D341Med (cell line): ENCODE results near the gene ITPRID2.

Experiments
- DNase-seq: peaks from one replicate; pipeline ENCODE4 v3.0.0; 2012; ENCODE audit warnings: low spot score

ITPRID2 gene

GRCh38 chr2:181891258-181891965, at the start of gene ITPRID2:
ITPRID2 (plus strand) TSS chr2:181891730; CDS start chr2:181892067, 337 bp downstream.
- peak; percentile 97 for DNase-seq

GRCh38 chr2:181844551-181845290, 46.8 kb upstream of the ITPRID2 start:
- no peak for DNase-seq

DNA sequence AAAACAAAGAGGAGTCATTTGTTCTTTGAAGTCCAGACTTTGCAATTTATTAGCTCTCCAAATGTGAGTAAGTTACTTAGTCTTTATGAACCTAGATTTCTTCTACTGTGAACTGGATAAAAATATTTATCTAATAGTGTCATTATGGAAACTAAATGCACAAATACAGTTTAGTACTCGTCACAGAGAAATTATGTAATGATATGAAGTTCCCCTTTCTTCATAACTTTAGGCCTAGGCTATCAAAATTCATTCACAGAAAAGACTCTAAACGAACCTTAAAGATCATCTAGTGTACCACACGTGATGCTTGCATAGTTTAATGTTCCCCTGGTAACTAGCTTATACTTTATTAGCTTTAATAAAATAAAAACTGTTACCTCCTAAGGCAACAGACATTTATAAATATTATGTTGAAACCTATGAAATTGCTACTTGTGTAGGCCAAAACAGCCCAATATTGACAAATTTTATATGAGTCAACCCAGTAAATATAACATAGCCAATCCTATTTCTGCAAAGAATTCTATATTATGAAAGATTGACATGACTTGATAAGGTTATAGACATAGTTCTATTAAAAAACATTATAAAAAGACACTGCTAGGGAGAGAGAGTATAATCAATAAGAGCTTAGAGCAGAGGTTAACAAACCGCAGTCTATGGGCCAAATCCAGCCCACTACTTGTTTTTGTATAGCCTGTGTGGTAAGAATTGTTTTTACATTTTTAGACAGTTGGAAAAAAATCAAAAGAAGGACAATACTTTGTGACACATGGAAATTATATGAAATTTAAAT, 44.9 kb upstream of the ITPRID2 start:
- DNase-seq, result no peak

DNA sequence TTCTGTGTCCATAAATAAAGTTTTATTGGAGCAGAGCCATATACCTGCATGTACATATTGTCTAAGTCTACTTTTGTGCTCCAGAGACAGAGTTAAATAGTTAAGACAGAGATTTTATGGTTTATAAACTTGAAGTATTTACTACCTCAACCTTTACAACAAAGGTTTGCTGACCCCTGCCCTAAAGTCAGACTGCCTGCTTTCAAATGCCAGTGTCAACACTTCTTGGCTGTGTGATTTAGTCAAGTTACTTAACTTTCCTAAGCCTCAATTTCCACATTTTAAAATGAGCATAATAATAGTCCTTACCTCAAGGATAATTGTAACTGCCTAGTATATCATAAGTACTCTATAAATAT, 44.4 kb upstream of the ITPRID2 start:
- DNase-seq, result no peak

- DNase-seq, result no peak
Observed at GRCh38 chr2:181847702-181848101, 43.8 kb upstream of the ITPRID2 start.

DNA sequence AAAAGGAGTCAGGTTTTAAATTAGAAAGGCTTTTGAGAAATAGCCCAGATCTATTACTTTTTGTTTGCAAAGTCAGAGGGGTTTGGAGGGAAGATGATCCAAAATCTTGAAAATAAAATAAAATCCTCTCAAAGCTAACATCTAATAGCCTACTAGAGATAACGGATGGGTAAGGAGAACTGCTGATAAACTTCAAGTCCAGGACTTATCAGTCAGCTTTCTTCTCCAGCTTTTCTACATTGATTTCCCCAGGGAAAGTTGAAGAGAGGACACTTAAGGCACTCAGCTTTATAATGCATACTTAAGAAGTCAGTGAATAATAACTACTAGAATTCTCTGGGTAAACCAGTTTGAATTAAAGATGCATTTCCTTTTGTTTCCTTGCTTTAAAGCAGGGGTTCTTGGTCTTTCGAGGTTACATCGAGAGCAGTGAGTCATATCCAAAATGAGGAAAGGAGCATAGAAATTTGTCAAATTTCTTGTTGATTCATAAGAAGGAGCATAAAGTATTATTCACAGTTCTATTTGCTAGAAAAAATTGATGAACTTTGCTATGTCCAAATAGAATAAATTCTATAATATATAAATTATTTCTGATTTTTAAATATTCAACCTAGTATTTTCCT, 43.2 kb upstream of the ITPRID2 start:
- DNase-seq, result no peak

GRCh38 chr2:181849601-181850000, 41.9 kb upstream of the ITPRID2 start:
- no peak for DNase-seq

- no peak for DNase-seq
Observed at GRCh38 chr2:181850936-181851560, 40.5 kb upstream of the ITPRID2 start.

DNA sequence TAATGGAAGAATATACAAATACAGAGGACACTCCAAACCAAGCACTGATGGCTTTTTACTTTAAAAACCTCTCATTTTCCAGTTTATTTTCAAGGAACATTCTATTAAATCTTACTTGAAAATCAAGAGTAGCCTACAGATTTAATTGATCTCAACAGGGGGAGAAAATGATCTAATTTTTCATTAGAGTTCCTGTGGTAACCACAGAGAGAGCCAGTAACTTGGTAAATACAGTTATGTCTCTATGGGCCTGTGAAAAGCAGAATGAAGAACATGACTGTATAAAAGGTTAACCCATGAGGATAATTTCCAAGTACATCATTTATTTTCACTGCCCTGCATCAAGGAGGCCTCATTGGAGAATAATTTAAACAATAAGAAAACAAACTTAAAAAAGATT, 39.8 kb upstream of the ITPRID2 start:
- no peak for DNase-seq

- no peak for DNase-seq
Observed at GRCh38 chr2:181853696-181854095, 37.8 kb upstream of the ITPRID2 start.

DNA sequence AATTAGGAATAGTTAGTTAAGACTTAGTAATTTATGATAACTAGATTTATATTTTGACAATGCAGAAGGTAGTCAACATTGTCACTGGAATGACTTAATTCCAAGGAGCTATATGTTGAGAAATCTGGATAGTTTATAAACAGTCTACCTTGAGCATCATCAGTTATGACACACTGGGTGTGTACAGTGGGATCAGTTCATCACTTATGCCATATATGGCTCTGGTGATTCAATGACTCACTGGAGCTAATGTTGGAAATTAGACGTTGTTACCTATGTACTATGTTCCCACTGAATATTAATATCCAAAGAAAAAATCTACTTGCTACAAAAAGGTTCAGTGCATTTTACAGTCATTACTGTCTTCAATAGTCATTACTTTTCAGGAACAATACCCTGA, 34.0 kb upstream of the ITPRID2 start:
- no peak for DNase-seq

DNA sequence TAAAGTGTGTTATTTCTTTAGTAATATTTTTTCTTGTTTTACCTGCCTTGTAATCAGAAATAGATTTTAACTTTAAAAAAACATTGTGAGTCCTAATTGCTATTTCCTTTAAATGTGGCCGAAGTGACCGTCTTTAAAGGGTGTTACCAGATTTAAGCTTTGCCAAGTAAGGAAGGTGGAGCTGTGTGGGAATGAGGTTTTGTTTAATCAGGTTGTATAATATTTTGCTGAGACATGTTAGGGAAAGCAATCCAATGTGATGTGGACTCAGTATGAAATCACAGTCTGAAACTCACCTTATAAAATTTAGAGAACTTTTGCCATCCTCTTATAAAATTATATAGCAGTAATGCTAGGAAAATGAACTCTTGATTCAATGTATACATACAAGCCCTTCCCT, 32.9 kb upstream of the ITPRID2 start:
- DNase-seq, result no peak

- DNase-seq, result no peak
Observed at GRCh38 chr2:181859123-181859522, 32.4 kb upstream of the ITPRID2 start.

DNA sequence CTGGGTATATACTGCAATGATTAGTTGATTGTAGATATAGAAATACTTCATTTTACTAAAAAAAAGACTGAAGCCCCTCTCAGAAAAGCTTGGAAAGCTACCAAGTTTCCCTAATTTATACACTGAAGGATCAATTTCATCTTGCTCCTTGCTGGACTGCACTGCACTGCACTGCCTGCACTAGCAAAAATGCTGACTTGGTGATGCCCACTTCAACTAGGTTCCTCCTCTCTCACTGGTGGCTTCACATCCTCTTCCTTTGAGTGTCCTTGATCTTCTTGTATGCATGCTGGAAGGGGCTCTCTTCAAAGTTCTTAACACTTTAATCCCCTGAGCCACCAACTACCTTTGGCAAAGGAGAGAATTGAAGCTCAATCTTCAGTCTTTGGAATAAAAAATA, 31.7 kb upstream of the ITPRID2 start:
- no peak for DNase-seq

- DNase-seq, result no peak
Observed at GRCh38 chr2:181861379-181861778, 30.2 kb upstream of the ITPRID2 start.

- DNase-seq, result no peak
Observed at GRCh38 chr2:181862583-181863281, 28.8 kb upstream of the ITPRID2 start.

- no peak for DNase-seq
Observed at GRCh38 chr2:181872178-181872577, 19.4 kb upstream of the ITPRID2 start.

DNA sequence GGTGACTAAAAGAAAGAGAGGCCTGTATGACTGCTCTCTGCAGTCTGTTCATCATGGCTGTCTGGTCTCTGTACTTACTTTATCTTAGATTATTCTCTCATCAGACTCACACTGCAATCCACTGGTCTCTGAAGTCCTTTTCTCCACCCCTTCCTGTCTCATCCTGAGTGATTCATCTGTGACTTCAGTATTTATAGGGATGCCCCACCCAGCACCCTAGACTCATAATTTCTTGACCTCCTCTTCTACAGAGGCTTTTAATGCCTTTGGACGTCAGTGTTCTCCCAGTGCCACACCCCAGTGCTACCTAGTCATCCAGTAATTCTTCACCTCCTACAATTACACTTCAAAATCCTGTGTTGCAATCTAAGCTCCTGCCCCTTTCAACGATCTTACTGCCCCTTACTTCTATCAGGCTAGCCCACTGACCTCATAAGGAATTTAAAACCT, 14.9 kb upstream of the ITPRID2 start:
- no peak for DNase-seq

DNA sequence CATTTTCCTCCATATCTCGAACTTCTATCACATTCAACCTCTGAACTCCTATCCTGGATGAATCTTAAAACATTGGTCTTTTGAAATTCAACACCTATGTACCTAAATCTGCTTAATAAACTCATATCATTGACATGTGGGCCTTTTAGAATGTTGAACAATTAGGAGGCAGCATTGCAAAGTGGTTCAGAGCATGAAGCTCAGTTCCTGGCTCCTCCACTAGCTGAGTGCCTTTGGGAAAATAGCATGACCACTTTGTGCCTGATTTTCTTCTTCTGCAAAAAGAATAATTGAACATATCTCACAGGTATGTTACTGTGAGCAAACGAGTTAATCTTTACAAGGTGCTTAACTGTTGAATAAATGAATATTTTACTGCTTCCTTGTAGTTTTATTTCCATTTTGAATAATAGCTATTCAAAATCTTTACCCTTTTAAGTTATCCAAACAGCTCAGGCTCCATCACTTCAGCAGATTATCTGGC, 14.3 kb upstream of the ITPRID2 start:
- DNase-seq, result no peak

DNA sequence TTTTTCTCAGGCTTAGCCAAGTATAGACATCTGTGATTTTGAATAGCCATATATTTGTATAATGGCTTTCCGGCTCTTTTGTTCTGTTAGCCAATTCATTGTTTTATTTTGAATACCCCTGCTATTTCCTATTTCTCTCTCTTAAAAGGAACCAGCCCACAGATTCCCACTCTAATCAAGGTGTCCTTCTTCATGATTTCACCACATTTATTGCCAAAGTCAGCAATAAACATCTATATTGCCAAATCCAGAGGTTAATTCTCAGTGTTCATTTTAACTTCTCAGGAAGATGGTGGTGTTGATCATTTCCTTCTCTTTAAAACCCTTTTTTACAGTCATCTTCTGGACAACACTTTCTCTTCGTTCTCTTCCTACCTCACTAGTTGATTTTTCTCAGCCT, 13.1 kb upstream of the ITPRID2 start:
- DNase-seq, result no peak

DNA sequence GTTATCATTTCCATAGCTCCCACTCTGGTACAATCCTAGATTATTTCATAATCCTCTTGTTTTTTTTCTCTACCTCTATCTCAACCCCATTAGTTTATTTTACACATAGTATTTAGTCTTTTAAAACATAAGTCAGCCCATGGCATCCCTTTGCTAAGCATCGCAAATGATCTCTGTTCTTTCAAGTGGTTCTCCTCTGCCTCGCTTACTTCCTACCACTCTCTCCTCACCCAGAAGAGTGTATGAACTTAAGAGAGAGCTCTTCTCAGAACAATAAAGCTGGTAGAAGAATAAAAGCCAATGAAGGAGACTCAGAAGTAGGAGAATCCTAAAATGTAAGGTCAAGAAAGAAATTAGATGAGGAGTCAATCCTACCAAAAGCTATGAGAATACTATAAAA, 12.2 kb upstream of the ITPRID2 start:
- no peak for DNase-seq
